BJ (cell line): ENCODE data around the gene TNFRSF8. TPM values are rescaled to one million over a fixed set of nuclear protein-coding genes. Genes with fewer than 3 reads are reported as not detected.
A peak's percentile ranks its signal among the peaks of the same experiment; 100 is the strongest.

Experiments used
- CTCF ChIA-PET: fragments of 350-600 bp; formaldehyde crosslinking; extraction: SDS; loops from one replicate; lab custom pipeline; 2021; ENCODE audit warnings: antibody characterized with exemption, inconsistent platforms; lab: Yijun Ruan, JAX
- POLR2A ChIA-PET: fragments of 300-600 bp; sonication (Branson Sonifier 250); formaldehyde crosslinking; extraction: SDS; loops from one replicate; lab custom pipeline; 2021; ENCODE audit warnings: antibody characterized with exemption; lab: Charles Lee
- DNase-seq: peaks from one replicate; pipeline ENCODE4 v3.0.0-alpha.2; 2011; ENCODE audit warnings: low read depth
- H3K27me3 ChIP-seq: 2 replicates; pipeline ENCODE4 v1.6.0; 2011; ENCODE audit warnings: low read length; ENCODE audit not compliant: control insufficient read depth, insufficient read depth
- H3K36me3 ChIP-seq: 2 replicates; pipeline ENCODE4 v1.5.1; 2011; ENCODE audit warnings: low read length; ENCODE audit not compliant: control insufficient read depth, insufficient read depth
- H3K4me3 ChIP-seq: 2 replicates; pipeline ENCODE4 v1.5.1; 2011; ENCODE audit warnings: low read depth, mild to moderate bottlenecking, control low read depth, low read length
- CTCF ChIP-seq: IDR thresholded peaks from 2 replicates; pipeline ENCODE4 v1.5.1; 2011; ENCODE audit warnings: low read depth, mild to moderate bottlenecking, control low read depth, inconsistent platforms, low read length, moderate library complexity; ENCODE audit not compliant: insufficient read depth
- polyA plus RNA-seq: library from polyadenylated mRNA; depleted of rRNA; stranded (reverse); fragments of >200 nt; gene quantifications from 2 replicates; pipeline ENCODE4 v1.2.3, GENCODE V29; 2011

The TNFRSF8 gene
- polyA plus RNA-seq, 1 experiment: not detected

GRCh38 chr1:12109901-12110300 is 46.8 kb downstream of the TNFRSF8 start:
- H3K27me3 ChIP-seq: peaks cover 2% of the 10 kb centered on the region; the same call in 1 of the 2 replicates
- ChIA-PET POLR2A (no interaction called here), CTCF (no interaction called here)
- H3K36me3 ChIP-seq: no peaks in the 10 kb centered on the region
- TF ChIP-seq CTCF: no peak
- no peak overlapping the region for H3K4me3 ChIP-seq
- no peak for DNase-seq

GRCh38 chr1:12111741-12112140 is 48.6 kb downstream of the TNFRSF8 start:
- ChIA-PET POLR2A (no interaction called here), CTCF (interaction anchor here (0.6 to 1.5 kb wide), 3 partner anchors 8 to 43 kb away, joined by 3 to 6 read pairs (median 5); no protein-coding TSS in a partner anchor)
- no peak for TF ChIP-seq CTCF
- no peak for DNase-seq
- Histone ChIP-seq H3K36me3 (no peaks in the 10 kb centered on the region), H3K4me3 (no peak overlapping the region), H3K27me3 (0 out of 2 replicates have a peak, but pooled peaks cover 1% of the 10 kb centered on the region)

- POLR2A ChIA-PET: no interaction called here
- DNase-seq: no peak
Measured at GRCh38 chr1:12112711-12113161, 49.6 kb downstream of the TNFRSF8 start.

GRCh38 chr1:12113433-12114339 is 50.6 kb downstream of the TNFRSF8 start:
- no peaks in the 10 kb centered on the region for H3K36me3 ChIP-seq
- no peak for DNase-seq
- CTCF ChIA-PET: interaction anchor here (1.3 to 14.4 kb wide), 4 partner anchors 10 to 163 kb away, joined by 3 to 359 read pairs (median 10); no protein-coding TSS in a partner anchor
- POLR2A ChIA-PET: no interaction called here
- 0 out of 2 replicates have a peak, but pooled peaks cover 1% of the 10 kb centered on the region for H3K27me3 ChIP-seq
- no peak overlapping the region for H3K4me3 ChIP-seq
- TF ChIP-seq CTCF: peak; percentile 4; the same call in 1 of the 2 replicates

More at GRCh38 chr1:12112711-12113161, 49.6 kb downstream of the TNFRSF8 start:
- Histone ChIP-seq H3K4me3 (no peak overlapping the region), H3K36me3 (no peaks in the 10 kb centered on the region), H3K27me3 (0 out of 2 replicates have a peak, but pooled peaks cover 1% of the 10 kb centered on the region)
- CTCF ChIA-PET: interaction anchor here (0.6 to 1.5 kb wide), 2 partner anchors 12 to 270 kb away, joined by 3 to 6 read pairs; no protein-coding TSS in a partner anchor
- TF ChIP-seq CTCF: no peak

GRCh38 chr1:12114340-12114683 is 51.2 kb downstream of the TNFRSF8 start:
- ChIA-PET CTCF (interaction anchor here (1.3 to 14.4 kb wide), 4 partner anchors 10 to 163 kb away, joined by 3 to 359 read pairs (median 10); no protein-coding TSS in a partner anchor), POLR2A (no interaction called here)
- TF ChIP-seq CTCF: no peak

More at GRCh38 chr1:12114340-12114683, 51.2 kb downstream of the TNFRSF8 start:
- no peak for DNase-seq
- Histone ChIP-seq H3K27me3 (0 out of 2 replicates have a peak, but pooled peaks cover 1% of the 10 kb centered on the region), H3K4me3 (no peak overlapping the region), H3K36me3 (no peaks in the 10 kb centered on the region)
